Spleen (tissue), 11 donors: Measurements from ENCODE around the gene USP24. TPM values are rescaled to one million over a fixed set of nuclear protein-coding genes. Genes with fewer than 3 reads are reported as not detected.

Source experiments
- DNase-seq: peaks from one replicate; pipeline ENCODE4 v3.0.0-alpha.2; 2020
- H3K27ac ChIP-seq, 8 donors: fragments of 200-600 bp; sonication (generic) in 7 of 8; 1 replicate in 4 of 8; 2 replicates in 4 of 8; pipeline versions ENCODE4 v1.5.0 to v1.8.0; 2016 to 2021; ENCODE audit warnings: inconsistent platforms in 4 of 8, mild to moderate bottlenecking in 4 of 8, moderate library complexity in 1 of 8
- H3K27me3 ChIP-seq, 7 donors: fragments of 200-600 bp; sonication (generic) in 6 of 7; replicated peaks in 1 of 7; 1 replicate in 4 of 7; 2 replicates in 3 of 7; pipeline versions ENCODE4 v1.5.0 to v1.8.0; 2016 to 2021; ENCODE audit warnings: inconsistent platforms in 3 of 7, mild to moderate bottlenecking in 1 of 7
- H3K36me3 ChIP-seq, 6 donors: fragments of 200-600 bp; sonication (generic) in 5 of 6; 1 replicate in 4 of 6; 2 replicates in 2 of 6; pipeline versions ENCODE4 v1.5.0 to v1.8.0; 2016 to 2021; ENCODE audit warnings: inconsistent platforms in 2 of 6
- H3K4me1 ChIP-seq, 6 donors: fragments of 200-600 bp; sonication (generic) in 5 of 6; 1 replicate in 3 of 6; 2 replicates in 3 of 6; pipeline versions ENCODE4 v1.5.0 to v1.8.0; 2016 to 2021; ENCODE audit warnings: inconsistent platforms in 3 of 6
- H3K4me3 ChIP-seq, 8 donors: fragments of 200-600 bp; sonication (generic) in 7 of 8; 1 replicate in 4 of 8; 2 replicates in 4 of 8; pipeline versions ENCODE4 v1.5.0 to v1.8.0; 2016 to 2021; ENCODE audit warnings: inconsistent platforms in 4 of 8, mild to moderate bottlenecking in 4 of 8, moderate library complexity in 2 of 8
- H3K9me3 ChIP-seq, 8 donors: fragments of 200-600 bp; sonication (generic) in 7 of 8; 1 replicate in 4 of 8; 2 replicates in 4 of 8; pipeline versions ENCODE4 v1.5.0 to v1.8.0; 2016 to 2021; ENCODE audit warnings: inconsistent platforms in 4 of 8
- CTCF ChIP-seq, 11 experiments: fragments of 200-600 bp in 7 of 11; fragments of 450-650 bp in 4 of 11; sonication (generic) in 4 of 11; IDR thresholded peaks in 8 of 11; conservative IDR thresholded peaks in 3 of 11; 1 replicate in 7 of 11; 2 replicates in 4 of 11; pipeline versions ENCODE4 v1.4.0 to v1.8.0; 2016 to 2021; ENCODE audit warnings: antibody characterized with exemption in 11 of 11, inconsistent platforms in 4 of 11, mild to moderate bottlenecking in 1 of 11
- POLR2A ChIP-seq, 3 donors: fragments of 450-650 bp; IDR thresholded peaks; one replicate each; pipeline ENCODE4 v1.5.1; 2017; ENCODE audit warnings: antibody characterized with exemption in 3 of 3, mild to moderate bottlenecking in 1 of 3
- POLR2AphosphoS5 ChIP-seq, 3 donors: sonication (generic); formaldehyde crosslinking; IDR thresholded peaks; one replicate each; pipeline ENCODE4 v1.5.1; 2017; ENCODE audit warnings: antibody characterized with exemption in 3 of 3
- WGBS, 5 donors: extraction: QIAGEN DNeasy Blood & Tissue Kit in 3 of 5; methylation state at CpG; one replicate each; pipeline versions ENCODE4 v1.1.5 to v1.1.7; 2013 to 2018; 5-methylcytosine and 5-hydroxymethylcytosine counted together
- intact Hi-C: fragments of 100-400 bp; cut with DNase I; formaldehyde crosslinking; loops from one replicate; pipeline ENCODE4 v1.15.0; 2023; ENCODE audit warnings: low total_unique reads
- polyA plus RNA-seq, 3 donors: library from polyadenylated mRNA; stranded (reverse); fragments of 200-250 nt; gene quantifications; one replicate each; pipeline ENCODE4 v1.2.1, GENCODE V29; 2013
- total RNA-seq, 7 donors: library from RNA; depleted of rRNA in 3 of 7; stranded (reverse); fragments of >200 nt in 3 of 7; fragmentation: NEBNext Ultra II Directional in 4 of 7; extraction: Animal tissue kit (Norgen Biotek cat#: 25700) in 4 of 7; gene quantifications; one replicate each; pipeline versions ENCODE4 v1.1.0 to v1.2.1, GENCODE V29; 2016 to 2021
- donor health status: healthy with polysubstance abuse.
- donor health status: DM: no; HTN: no; CAD: no; lungs with moderate emphysema.
- donor health status: DM: no; HTN: no; CAD: no.
- donor health status: Bipolar disorder and iron deficiency.
- donor health status: healthy.
- donor health status: DM: no; HTN: no; CAD: no.
- donor health status: DM: yes; HTN: yes; CAD: no.

The USP24 gene
- total and polyA plus RNA-seq, 10 donors, result 11.6 to 94.5 (median 70.1) TPM

DNA sequence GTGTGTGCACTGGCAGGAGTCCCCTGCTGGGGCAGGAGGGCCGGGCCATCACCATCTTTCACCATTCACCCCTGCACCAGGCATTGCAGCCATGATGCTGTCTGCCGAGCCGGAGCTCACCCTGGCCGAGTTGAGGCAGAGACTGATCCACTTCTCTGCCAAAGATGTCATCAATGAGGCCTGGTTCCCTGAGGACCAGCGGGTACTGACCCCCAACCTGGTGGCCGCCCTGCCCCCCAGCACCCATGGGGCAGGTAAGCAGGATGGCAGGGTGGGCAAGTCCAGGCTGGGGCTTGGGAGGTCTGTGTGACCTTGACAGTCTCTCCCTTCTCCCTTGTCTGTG, 157.2 kb downstream of the USP24 start:
- intact Hi-C loops, result no loop called here
- WGBS, 5 donors, result 85 to 96% (median 90%) methylated on average over 6 of the region's 6 CpGs
- Histone ChIP-seq H3K9me3 (no peaks in the 10 kb centered on the region), H3K4me1 (peaks cover 0 to 10% (median under 1%) of the 10 kb centered on the region in 6 donors), H3K27ac (no peak overlapping the region), H3K27me3 (no peaks in the 10 kb centered on the region), H3K4me3 (no peak overlapping the region), H3K36me3 (peaks cover 0 to 61% (median 0%) of the 10 kb centered on the region in 6 donors)
- DNase-seq, result peak; percentile 62
- TF ChIP-seq POLR2AphosphoS5 (IDR thresholded peaks at IDR 0.05), result no peak

DNA sequence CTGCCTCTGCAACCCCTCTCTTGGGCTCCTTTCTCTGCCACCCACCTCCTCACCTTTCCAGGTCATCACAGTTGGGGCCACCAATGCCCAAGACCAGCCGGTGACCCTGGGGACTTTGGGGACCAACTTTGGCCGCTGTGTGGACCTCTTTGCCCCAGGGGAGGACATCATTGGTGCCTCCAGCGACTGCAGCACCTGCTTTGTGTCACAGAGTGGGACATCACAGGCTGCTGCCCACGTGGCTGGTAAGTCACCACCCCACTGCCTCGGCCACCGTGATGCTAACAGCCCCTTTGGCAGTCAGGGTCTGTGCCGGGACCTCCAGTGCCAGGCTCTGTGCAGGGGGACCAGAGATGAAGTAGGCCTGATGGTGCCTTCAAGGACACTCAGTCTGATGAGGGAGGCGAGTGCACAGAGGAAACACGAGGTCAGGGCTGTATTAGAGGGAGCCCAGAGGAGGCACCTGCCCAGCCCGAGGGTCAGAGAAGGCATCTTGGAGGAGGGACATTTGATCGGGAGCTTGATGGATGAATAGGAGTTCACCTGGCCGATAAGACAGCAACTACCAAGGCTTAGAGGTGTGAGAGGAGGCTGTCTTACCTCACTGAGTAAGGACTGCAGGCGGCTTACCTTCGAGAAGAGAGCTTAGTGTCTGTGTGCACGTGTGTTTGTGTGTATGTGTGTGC, 157.8 kb downstream of the USP24 start:
- no peak overlapping the region for H3K4me3 ChIP-seq
- WGBS, 5 donors, result 83 to 93% (median 88%) methylated on average over 15 of the region's 15 CpGs
- TF ChIP-seq POLR2AphosphoS5 (IDR thresholded peaks at IDR 0.05) (no peak), POLR2A (IDR thresholded peaks at IDR 0.05) (no peak), CTCF (IDR thresholded peaks at IDR 0.05 in 8 of 11, conservative IDR thresholded peaks at IDR 0.05 in 3 of 11) (no peak)
- no peaks in the 10 kb centered on the region for H3K27me3 ChIP-seq
- DNase-seq, result peak; percentile 69
- intact Hi-C loops, result no loop called here
- H3K36me3 ChIP-seq, result peaks cover 0 to 59% (median 0%) of the 10 kb centered on the region in 6 donors
- H3K27ac ChIP-seq, result no peak overlapping the region
- H3K9me3 ChIP-seq, result no peaks in the 10 kb centered on the region
- H3K4me1 ChIP-seq, result peaks cover 0 to 15% (median 3%) of the 10 kb centered on the region in 6 donors

DNA sequence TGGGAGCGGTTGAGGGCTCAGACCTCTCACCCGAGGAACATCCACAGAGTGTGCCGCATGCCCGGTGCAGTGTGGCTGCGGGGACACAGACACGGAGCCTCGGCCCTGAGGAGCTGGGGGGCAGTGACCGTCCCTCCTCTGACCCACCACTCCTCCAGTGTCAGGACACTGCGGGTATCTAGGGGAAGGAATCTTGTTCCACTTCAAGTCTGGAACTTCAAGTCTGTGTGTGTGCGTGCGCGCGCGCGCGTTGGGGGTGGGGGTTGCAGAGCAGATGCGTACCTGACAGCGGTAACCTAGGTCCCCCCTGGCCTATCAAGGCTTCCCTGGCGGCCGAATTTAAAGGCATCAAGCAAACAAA, 158.6 kb downstream of the USP24 start:
- intact Hi-C loops, result no loop called here
- H3K4me3 ChIP-seq, result no peak overlapping the region

GRCh38 chr1:55055951-55056631, 159.1 kb downstream of the USP24 start:
- TF ChIP-seq CTCF (IDR thresholded peaks at IDR 0.05 in 8 of 11, conservative IDR thresholded peaks at IDR 0.05 in 3 of 11) (no peak), POLR2A (IDR thresholded peaks at IDR 0.05) (no peak), POLR2AphosphoS5 (IDR thresholded peaks at IDR 0.05) (no peak)
- Histone ChIP-seq H3K27ac (no peak overlapping the region), H3K36me3 (peaks cover 0 to 49% (median 0%) of the 10 kb centered on the region in 6 donors), H3K4me3 (no peak overlapping the region), H3K9me3 (no peaks in the 10 kb centered on the region), H3K27me3 (no peaks in the 10 kb centered on the region), H3K4me1 (peaks cover 0 to 19% (median 3%) of the 10 kb centered on the region in 6 donors)
- intact Hi-C loops, result no loop called here
- WGBS, 5 donors, result 86 to 95% (median 88%) methylated on average over 27 to 42 of the region's 42 CpGs
- peak; percentile 60 for DNase-seq

More for the DNA sequence above, 158.6 kb downstream of the USP24 start:
- H3K4me1 ChIP-seq, result peaks cover 0 to 16% (median 3%) of the 10 kb centered on the region in 6 donors
- H3K9me3 ChIP-seq, result no peaks in the 10 kb centered on the region
- DNase-seq, result peak; percentile 29
- TF ChIP-seq CTCF (IDR thresholded peaks at IDR 0.05 in 8 of 11, conservative IDR thresholded peaks at IDR 0.05 in 3 of 11), result no peak
- TF ChIP-seq POLR2A (IDR thresholded peaks at IDR 0.05), result no peak
- TF ChIP-seq POLR2AphosphoS5 (IDR thresholded peaks at IDR 0.05), result no peak
- WGBS, 5 donors, result 93 to 97% (median 94%) methylated on average over 17 to 20 of the region's 20 CpGs
- H3K36me3 ChIP-seq, result peaks cover 0 to 54% (median 0%) of the 10 kb centered on the region in 6 donors
- H3K27me3 ChIP-seq, result no peaks in the 10 kb centered on the region
- no peak overlapping the region for H3K27ac ChIP-seq
